GM21619 (cell line): Measurements from ENCODE around the gene KCNK3.
"Not testable (repeated sequence)": the region's sequence is repeated elsewhere in the genome, so short reads cannot be mapped to it uniquely, and the experiment has no call there.

Experiments used
- ATAC-seq: cut with Tn5 transposase; IDR thresholded peaks from one replicate; pipeline ENCODE4 v1.9.1; 2021; ENCODE audit not compliant: unreplicated experiment

Gene KCNK3

DNA sequence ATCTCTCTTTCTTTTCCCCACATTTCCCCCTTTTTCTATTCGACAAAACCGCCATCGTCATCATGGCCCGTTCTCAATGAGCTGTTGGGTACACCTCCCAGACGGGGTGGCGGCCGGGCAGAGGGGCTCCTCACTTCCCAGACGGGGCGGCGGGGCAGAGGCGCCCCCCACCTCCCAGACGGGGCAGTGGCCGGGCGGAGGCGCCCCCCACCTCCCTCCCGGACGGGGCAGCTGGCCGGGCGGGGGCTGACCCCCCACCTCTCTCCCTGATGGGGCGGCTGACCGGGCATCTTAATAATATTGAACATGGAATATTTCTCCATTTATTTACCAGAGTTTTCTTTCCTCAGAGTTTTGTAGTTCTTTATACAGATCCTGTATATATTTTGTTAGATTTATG is 27.2 kb upstream of the KCNK3 start:
- not testable (repeated sequence) for ATAC-seq

GRCh38 chr2:26666671-26667070 is 25.9 kb upstream of the KCNK3 start:
- ATAC-seq, result no peak

GRCh38 chr2:26668041-26668440 is 24.5 kb upstream of the KCNK3 start:
- no peak for ATAC-seq

DNA sequence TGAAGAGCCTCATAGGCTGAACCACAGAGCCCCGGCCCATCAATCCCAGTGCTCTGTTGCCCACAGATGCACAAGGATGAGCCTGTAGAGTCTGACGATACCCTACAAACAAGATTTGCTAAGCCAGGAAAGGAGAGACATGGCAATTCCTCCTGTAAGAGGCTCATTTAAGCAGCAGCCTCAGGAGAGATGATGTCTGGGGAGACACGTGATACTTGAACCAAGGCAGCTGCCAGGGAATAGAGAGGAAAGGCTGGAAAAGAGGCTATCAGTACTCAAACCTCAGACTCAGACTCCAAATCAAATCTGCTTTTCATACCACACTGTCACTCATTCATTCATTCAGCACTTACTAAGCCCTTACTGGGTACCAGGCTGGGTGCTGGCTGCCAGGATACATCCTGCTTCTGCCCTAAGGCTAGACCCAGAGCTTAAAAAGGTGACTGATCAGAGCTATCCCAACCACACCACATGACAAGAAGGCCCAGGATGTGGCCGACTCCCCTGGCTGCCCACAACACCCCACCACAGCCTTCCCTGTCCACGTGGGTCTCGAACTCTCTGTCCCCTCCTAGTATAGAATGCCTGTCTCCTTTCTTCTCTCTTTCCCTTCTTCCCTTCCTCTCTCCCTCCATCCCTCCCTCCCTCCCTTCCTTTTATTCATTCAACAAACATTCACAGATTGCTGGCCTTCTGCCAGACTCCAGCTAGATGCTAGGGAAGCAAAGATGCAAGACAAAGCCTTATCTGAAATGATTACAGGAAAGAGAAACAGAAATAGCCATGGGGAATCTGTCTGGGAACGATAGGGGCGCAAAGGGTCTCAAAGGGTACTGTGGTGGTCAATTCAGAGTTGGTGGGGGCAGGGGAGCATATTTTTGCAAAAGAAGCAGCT is 23.4 kb upstream of the KCNK3 start:
- ATAC-seq, result no peak

DNA sequence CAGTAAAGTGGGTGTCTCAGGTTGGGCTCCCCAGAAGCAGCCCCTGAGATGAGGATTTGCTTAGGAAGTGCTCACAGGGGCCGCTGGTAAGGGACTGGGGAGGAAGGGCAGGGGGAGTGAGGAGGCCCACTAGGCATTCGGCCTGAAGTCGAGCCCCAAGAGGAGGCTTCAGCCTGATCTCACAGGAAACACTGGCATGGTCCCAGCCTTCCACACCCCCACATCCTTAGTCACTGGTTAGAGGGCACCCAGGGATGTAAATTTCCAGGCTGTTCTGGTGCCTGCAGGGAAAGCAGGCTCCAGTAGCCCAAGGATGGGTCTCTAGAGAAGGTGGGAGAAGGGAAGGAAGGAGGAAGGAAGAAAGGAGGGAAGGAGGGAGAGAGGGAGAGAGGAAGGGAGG is 22.4 kb upstream of the KCNK3 start:
- no peak for ATAC-seq

- no peak for ATAC-seq
Observed at GRCh38 chr2:26670931-26671460, 21.5 kb upstream of the KCNK3 start.

GRCh38 chr2:26671691-26672090 is 20.8 kb upstream of the KCNK3 start:
- ATAC-seq, result no peak

GRCh38 chr2:26672112-26672817 is 20.3 kb upstream of the KCNK3 start:
- no peak for ATAC-seq

DNA sequence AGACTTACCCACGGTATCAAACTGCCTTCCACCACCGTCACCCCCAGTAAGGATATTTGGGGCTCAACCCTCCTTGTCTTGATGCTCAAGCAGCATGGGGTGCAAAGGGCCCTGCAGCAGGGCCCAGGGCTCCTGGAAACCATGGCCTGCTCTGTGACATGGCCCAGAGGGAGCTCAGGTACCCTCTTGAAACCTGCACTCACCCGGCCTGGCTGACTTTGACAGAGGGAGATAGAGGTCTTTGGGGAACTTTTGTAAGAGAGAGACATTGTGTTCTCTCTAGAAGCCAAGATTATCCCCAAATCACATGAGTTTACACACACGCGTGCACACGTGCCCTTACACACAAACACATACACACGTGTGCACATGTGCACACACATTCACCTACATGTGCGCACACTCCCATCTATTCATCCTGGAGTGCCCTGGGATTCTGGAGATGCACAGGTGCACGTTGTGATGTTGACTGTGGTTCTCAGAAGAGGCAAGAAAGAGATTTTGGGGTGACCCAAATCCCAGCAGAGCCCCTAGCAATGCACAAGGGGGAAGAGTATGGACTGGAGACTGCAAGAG is 19.6 kb upstream of the KCNK3 start:
- ATAC-seq, result no peak

- no peak for ATAC-seq
Observed at GRCh38 chr2:26674002-26674751, 18.3 kb upstream of the KCNK3 start.

DNA sequence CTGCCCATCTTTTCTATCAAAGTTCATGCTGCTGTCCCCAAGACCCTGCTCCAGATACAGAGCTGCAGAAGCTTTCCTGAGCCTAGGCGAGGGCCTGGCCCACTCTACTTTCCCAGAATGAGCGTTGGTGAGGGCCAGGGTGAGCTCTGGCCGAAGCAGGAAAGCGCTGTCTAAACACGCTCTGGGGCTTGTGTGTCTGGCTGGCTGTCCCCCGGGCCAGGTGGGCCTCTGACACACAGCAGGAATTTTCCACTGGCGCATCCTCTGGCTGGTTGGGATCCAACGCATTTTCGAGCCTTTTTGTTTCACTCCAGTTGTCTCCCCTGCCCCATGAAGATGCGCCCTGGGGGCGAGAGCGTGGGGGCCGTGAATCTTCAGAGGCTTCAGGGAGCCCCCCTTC is 17.8 kb upstream of the KCNK3 start:
- no peak for ATAC-seq

- ATAC-seq, result no peak
Observed at GRCh38 chr2:26675651-26676255, 16.8 kb upstream of the KCNK3 start.

DNA sequence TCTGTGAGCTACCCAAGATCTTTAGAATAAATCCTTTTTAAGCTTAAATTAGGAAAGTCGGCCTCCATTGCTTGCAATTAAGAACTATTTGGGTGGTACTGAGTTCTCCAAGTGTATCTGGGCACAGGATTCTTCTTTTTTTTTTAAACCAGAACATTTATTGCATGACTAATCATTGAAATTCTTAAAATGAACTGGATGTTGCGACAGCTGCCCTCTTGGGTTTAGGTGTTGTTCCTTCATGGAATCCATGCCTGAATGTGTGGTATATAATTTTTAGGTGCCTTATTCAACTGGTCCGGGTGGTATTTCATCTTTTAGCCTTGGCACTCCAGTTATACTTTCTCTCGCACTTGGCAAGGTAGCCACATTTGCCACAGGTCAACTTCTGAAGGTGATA is 14.5 kb upstream of the KCNK3 start:
- no peak for ATAC-seq

DNA sequence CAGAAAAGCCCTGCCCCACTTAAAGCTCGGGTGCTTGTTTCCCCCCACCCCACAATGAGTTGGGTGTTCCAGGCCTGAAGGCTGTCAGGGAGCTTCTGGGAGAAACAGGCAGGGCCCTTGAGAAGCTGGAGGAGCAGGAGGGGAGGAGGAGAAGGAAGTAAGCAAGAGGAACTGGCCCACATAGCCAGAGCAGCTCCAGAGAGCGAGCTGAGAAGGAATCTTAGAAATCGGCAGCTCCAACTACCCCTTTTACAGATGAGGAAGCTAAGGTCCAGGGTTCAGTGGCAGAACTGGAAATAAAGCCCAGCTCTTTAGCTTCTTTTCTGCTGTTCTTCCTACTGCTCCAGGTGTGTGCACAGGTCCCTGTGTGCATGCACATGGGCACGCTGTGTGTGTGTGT is 12.7 kb upstream of the KCNK3 start:
- ATAC-seq, result no peak

DNA sequence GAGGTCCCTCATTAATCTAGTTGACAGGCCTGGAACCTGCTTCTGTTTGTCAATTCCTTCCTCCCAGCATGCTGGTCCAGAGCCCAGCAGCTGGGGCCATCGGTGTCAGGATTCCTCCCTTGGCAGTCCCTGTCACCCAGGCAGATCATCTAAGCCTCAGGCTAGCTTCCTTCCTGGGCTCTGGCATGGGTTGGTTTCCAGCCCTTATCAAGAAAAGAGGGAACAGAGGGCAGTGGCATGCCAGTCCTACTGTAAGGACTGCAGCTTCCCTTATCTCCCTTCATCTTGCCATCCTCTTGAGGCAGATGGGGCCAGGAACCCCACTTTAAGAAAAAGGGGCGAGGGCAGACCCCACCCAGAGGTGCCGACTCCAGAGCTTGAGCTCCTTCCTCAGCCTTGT is 10.9 kb upstream of the KCNK3 start:
- no peak for ATAC-seq

GRCh38 chr2:26682155-26682554 is 10.4 kb upstream of the KCNK3 start:
- no peak for ATAC-seq

DNA sequence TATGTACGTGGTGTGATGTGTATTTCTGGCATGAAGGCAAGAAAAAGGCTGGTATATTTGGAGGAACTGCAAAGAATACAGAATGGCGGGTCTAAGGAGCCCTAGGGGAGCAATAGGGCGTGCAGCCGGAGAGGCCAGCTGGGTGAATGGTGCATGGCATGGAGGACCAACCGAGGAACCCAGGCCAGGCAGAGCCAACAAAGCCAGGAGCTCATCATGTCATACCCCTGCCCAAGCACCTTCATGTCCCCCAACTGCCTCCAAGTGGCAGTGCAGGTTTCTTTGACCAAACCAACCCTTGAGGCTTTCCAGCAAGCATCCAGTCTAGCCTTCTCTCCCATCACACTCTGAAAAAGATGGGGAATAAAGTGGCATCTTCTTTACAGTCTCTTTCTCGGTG is 8.9 kb upstream of the KCNK3 start:
- ATAC-seq, result no peak

DNA sequence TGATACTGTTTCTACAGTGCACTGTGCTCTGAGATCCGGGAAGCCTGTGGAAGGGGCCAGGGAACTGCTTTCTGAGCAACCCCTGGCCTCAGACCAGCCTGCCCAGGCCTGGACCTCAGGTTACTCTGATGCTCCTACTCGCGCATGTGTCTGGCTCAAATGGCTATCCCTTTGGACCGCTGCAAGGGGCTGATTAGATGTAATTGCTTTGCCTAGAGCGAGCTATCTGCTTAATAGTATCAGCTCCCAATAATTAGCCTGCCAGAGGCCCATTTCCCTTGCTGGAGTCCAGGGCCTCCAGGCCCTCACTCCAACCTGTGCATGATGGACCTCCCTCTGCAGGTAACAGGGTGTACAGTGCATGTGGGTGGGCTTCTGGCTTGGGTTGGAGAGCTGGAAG is 7.2 kb upstream of the KCNK3 start:
- ATAC-seq, result no peak

DNA sequence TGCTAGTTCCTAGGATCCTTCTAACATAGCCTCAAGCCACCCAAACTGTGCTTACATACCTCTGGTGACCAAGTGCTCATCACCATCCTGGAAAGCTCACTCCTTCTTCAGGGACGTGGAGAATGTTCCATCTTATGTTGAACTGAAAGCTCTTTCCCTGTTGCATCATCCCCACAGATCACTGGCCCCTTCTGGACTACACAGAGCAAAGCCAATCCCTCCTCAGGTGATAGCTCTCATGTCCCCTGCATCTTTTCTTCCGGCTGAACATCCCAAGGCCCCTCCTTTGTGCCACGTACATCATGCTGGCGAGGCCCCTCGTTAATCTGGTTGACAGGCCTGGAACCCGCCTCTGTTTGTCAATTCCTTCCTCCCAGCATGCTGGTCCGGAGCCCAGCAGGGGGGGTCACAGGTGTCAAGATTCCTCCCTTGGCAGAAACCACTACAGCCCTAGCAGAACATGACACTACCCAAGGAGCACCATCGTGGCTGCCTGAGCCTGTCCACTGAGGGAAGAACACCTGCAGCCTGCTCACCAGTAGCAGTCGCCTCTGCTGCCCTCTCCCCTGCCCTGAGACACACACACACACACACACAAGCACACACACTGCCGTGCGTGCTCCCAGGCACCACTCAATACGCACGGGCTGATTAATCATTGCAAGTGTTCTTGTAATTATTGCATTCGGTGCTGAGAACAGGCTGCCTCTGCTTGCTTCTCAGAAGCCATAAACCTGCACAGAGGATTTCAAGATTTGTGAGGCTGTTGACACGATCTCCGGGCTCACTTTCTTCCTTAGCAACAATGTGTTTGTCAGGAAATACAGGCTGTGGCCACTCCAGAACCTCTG is 6.3 kb upstream of the KCNK3 start:
- ATAC-seq, result no peak

- no peak for ATAC-seq
Observed at GRCh38 chr2:26687328-26687727, 5.2 kb upstream of the KCNK3 start.
